Effector memory CD8-positive, alpha-beta T cell (primary cell): ENCODE data around the gene PSMD2.
A peak's percentile ranks its signal among the peaks of the same experiment; 100 is the strongest.

ENCODE experiments used
- ATAC-seq: fragments of 150-1000 bp; cut with Tn5 transposase; replicated peaks from 2 replicates; pipeline ENCODE4 v1.10.0; 2021; ENCODE audit warnings: mild to moderate bottlenecking, moderate library complexity
- DNase-seq, 3 experiments: peaks; one replicate each; pipeline ENCODE4 v3.0.0; 2021
- H3K27ac Mint-ChIP-seq, 2 donors: one replicate each; pipeline ENCODE4 v1.8.0; 2022; ENCODE audit warnings: mild to moderate bottlenecking in 2 of 2, mixed read lengths in 2 of 2, moderate library complexity in 2 of 2
- H3K27me3 Mint-ChIP-seq, 2 donors: one replicate each; pipeline ENCODE4 v1.8.0; 2022; ENCODE audit warnings: mixed read lengths in 2 of 2
- H3K36me3 Mint-ChIP-seq: one replicate; pipeline ENCODE4 v1.8.0; 2022; ENCODE audit warnings: mild to moderate bottlenecking, moderate library complexity, mixed read lengths; ENCODE audit not compliant: insufficient read depth
- H3K4me1 Mint-ChIP-seq, 2 donors: one replicate each; pipeline ENCODE4 v1.8.0; 2022; ENCODE audit warnings: low read depth in 2 of 2, mixed read lengths in 2 of 2
- H3K4me3 Mint-ChIP-seq, 2 donors: one replicate each; pipeline ENCODE4 v1.8.0; 2022; ENCODE audit warnings: mild to moderate bottlenecking in 2 of 2, mixed read lengths in 2 of 2, moderate library complexity in 2 of 2
- H3K9me3 Mint-ChIP-seq, 2 donors: one replicate each; pipeline ENCODE4 v1.8.0; 2022; ENCODE audit warnings: mixed read lengths in 2 of 2
- total RNA-seq, 9 experiments: gene quantifications; one replicate each; lab custom pipeline; 2026; lab: John Stamatoyannopoulos, UW

The PSMD2 gene
- total RNA-seq = 110 to 423 (median 173) reads per million in 9 experiments

DNA sequence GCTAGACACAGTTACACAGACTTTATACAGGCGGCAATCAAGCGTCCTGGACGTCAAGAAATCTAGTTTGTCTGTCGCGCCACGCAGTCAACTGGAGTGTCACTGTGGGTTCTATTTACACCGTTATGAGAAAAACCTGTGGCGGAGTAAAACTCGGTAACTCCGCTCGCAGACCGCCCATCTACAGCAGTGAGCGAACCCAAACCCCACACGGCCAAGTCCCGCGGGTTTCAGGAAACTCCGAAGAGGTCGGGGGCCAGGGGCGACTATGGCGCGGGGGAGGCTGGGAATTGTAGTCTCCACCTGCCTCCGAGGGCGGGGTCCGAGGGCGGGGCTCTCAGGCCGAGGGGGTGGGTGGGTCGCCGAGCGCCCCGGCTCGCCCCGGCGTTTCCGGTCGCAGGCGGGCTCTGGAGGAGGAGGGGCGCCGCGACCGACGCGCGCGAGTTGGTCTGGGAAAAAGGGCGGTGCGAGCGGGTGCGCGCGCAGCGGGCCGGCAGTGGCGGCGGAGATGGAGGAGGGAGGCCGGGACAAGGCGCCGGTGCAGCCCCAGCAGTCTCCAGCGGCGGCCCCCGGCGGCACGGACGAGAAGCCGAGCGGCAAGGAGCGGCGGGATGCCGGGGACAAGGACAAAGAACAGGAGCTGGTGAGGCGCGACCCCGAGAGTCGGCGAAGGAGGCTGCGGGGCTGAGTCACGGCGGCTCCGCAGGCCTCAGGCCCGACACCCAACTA, at the start of gene PSMD2:
PSMD2 (plus strand) TSS at position 483 of the 729 bp plus-strand sequence; CDS start at position 509, 26 bp downstream.
- Mint-ChIP-seq H3K27me3 (no peaks in the 10 kb centered on the region), H3K9me3 (no peaks in the 10 kb centered on the region), H3K36me3 (peaks cover 58% of the 10 kb centered on the region), H3K4me3 (peak within 1 kb of the TSS; percentile 86 to 90), H3K4me1 (peaks cover 11 to 21% of the 10 kb centered on the region in 2 donors), H3K27ac (peak within 1 kb of the TSS; percentile 89 to 91)
- DNase-seq (peak; percentile 95 to 96 (median 96)), ATAC-seq (peak; percentile 92)

DNA sequence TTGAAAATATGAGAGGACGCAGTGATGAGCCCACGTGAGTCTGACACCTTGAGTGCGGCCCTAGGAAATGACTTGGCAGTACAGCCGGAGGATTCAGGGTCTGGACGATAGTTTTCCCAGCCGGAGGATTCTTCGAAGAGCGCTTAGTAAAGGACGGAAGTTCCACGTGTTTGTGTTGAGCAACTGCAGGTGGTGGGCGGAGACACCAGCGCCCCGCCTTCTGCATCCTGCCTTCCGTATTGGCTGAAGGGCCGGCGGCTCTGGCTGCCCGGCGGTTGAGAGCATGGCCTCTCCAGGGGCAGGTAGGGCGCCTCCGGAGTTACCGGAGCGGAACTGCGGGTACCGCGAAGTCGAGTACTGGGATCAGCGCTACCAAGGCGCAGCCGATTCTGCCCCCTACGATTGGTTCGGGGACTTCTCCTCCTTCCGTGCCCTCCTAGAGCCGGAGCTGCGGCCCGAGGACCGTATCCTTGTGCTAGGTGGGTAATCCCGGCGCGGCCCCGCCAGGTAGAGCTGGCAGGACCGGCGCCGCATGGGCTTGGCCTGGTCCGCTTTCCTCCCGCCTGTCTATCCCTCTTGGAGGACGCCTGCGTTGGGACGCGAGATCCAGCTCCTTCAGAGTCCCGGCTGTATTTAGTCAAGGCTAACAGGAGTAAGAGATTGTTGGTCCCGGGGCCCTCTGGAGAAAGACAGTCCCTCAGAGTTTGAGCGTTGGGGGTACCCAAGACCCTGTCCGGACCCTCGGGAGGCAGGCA, 49.5 kb upstream of the PSMD2 start, which contains the start of gene EEF1AKMT4:
EEF1AKMT4 (plus strand) TSS at position 261 of the 755 bp plus-strand sequence; CDS start at position 284, 23 bp downstream.
- peaks cover 18 to 21% of the 10 kb centered on the region in 2 donors for H3K4me1 Mint-ChIP-seq

DNA sequence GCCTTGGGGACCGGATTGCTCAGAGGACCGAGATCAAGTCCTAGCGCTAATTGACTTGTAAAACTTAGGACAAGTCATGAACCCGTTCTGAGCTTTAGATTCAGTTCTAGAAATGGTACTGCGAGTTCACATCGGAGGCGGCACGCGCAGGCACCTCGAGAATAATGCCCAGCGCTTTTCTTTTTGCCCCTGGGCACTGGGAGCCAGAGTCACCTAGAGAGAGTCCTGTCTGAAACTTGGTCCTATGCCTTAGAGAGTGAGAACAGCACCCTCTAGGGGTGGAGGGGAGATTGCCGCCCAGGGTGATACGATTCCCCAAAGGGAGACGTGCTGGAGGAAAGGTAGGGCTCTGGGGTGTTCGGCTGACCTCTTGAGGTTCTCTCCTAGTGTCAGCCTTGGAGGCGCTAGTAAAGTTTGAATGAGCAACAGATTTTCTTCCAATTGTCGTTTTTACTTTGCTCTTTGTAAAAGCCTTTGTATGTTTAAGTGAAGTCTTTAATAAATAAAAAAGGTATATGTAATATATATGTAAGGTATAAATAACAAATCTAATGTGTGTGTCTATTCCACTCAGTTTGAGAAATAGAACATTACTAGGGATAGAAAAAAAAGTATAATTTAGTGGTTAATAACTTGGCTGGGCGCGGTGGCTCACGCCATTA, 48.7 kb upstream of the PSMD2 start:
- DNase-seq (peak; percentile 88 to 93 (median 90)), ATAC-seq (peak; percentile 62)
- peaks cover 24% of the 10 kb centered on the region for H3K36me3 Mint-ChIP-seq
- no peaks in the 10 kb centered on the region for H3K27me3 Mint-ChIP-seq
- H3K4me1 Mint-ChIP-seq = peaks cover 16 to 18% of the 10 kb centered on the region in 2 donors
- H3K9me3 Mint-ChIP-seq = no peaks in the 10 kb centered on the region
- H3K27ac Mint-ChIP-seq = peak overlapping the region in 1 of 2 donors; percentile 97
- peak overlapping the region; percentile 98 to 100 for H3K4me3 Mint-ChIP-seq

More for the DNA sequence above, 49.5 kb upstream of the PSMD2 start, which contains the start of gene EEF1AKMT4:
- peak; percentile 88 for ATAC-seq
- Mint-ChIP-seq H3K36me3 (peaks cover 27% of the 10 kb centered on the region), H3K4me3 (peak within 1 kb of the TSS; percentile 98 to 100), H3K27ac (peak within 1 kb of the TSS; percentile 92 to 97), H3K9me3 (no peaks in the 10 kb centered on the region), H3K27me3 (no peaks in the 10 kb centered on the region)
- peak; percentile 93 to 94 (median 94) for DNase-seq

- peaks cover 5 to 6% of the 10 kb centered on the region in 2 donors for H3K4me1 Mint-ChIP-seq
- ATAC-seq = no peak
- H3K4me3 Mint-ChIP-seq = no peak overlapping the region
- H3K9me3 Mint-ChIP-seq = no peaks in the 10 kb centered on the region
- H3K27ac Mint-ChIP-seq = no peak overlapping the region
- peaks cover 9% of the 10 kb centered on the region for H3K36me3 Mint-ChIP-seq
- no peak for DNase-seq
- H3K27me3 Mint-ChIP-seq = no peaks in the 10 kb centered on the region
Measured at GRCh38 chr3:184255291-184256039, 43.6 kb upstream of the PSMD2 start.

DNA sequence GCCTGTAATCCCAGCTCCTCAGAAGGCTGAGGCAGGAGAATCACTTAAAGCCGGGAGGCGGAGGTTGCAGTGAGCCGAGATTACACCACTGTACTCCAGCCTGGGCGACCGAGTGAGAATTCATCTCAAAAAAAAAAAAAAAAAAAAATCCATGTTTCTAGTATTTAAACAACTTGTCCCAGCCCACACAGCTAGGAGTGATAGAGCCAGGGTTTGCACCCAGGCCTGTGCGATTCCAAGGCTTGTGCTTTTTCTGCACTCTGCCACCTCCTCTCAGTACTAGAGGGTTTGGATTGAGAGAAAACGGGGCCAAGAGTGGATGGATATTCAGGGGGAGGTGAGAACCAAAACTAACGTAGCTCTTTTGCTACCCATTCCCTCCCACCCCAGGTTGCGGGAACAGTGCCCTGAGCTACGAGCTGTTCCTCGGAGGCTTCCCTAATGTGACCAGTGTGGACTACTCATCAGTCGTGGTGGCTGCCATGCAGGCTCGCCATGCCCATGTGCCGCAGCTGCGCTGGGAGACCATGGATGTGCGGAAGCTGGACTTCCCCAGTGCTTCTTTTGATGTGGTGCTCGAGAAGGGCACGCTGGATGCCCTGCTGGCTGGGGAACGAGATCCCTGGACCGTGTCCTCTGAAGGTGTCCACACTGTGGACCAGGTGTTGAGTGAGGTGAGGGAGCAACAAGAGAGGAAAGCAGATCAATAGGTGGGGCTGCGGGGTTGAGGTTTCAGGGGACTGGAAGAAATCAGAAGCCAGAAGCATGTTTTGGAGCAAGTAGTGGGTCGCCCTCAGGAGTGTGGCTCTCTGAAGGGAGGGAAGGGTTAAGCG, 41.7 kb upstream of the PSMD2 start:
- no peaks in the 10 kb centered on the region for H3K9me3 Mint-ChIP-seq
- no peaks in the 10 kb centered on the region for H3K27me3 Mint-ChIP-seq
- peaks cover 12% of the 10 kb centered on the region for H3K36me3 Mint-ChIP-seq
- peak overlapping the region; percentile 0 to 21 for H3K4me3 Mint-ChIP-seq
- H3K27ac Mint-ChIP-seq = no peak overlapping the region
- DNase-seq = no peak
- peaks cover 15 to 16% of the 10 kb centered on the region in 2 donors for H3K4me1 Mint-ChIP-seq
- no peak for ATAC-seq

DNA sequence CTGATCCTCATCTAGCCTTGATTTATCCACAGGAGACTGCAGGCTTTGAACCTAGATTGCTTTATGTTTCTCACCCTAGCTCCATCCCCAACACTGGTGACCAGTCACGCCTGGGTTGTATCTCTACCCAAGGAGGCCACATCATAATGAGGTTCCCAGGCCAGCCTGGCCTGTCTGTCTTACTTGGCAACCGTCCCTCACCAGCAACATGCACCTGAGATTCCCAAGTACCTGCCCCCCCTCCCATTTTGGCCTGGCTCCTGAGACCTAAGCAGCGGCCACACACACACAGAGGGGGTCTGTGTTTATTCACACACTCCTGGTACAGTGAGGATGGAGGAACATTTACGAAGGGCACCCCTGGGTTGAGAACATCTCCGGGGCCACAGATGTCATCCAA, 40.1 kb upstream of the PSMD2 start:
- Mint-ChIP-seq H3K4me1 (peaks cover 20% of the 10 kb centered on the region in 2 donors), H3K9me3 (no peaks in the 10 kb centered on the region), H3K27me3 (no peaks in the 10 kb centered on the region), H3K36me3 (peaks cover 12% of the 10 kb centered on the region), H3K4me3 (peak overlapping the region; percentile 63 to 80), H3K27ac (no peak overlapping the region)
- DNase-seq (no peak), ATAC-seq (no peak)

GRCh38 chr3:184259396-184259877, 39.6 kb upstream of the PSMD2 start:
- Mint-ChIP-seq H3K9me3 (no peaks in the 10 kb centered on the region), H3K4me1 (peaks cover 20% of the 10 kb centered on the region in 2 donors), H3K36me3 (peaks cover 12% of the 10 kb centered on the region), H3K27ac (no peak overlapping the region), H3K27me3 (no peaks in the 10 kb centered on the region), H3K4me3 (peak overlapping the region; percentile 63 to 80)
- DNase-seq = no peak
- no peak for ATAC-seq

GRCh38 chr3:184259878-184260723, 38.9 kb upstream of the PSMD2 start:
- Mint-ChIP-seq H3K4me1 (peaks cover 20% of the 10 kb centered on the region in 2 donors), H3K36me3 (peaks cover 12% of the 10 kb centered on the region), H3K27me3 (no peaks in the 10 kb centered on the region), H3K27ac (peak overlapping the region in 1 of 2 donors; percentile 51), H3K4me3 (peak overlapping the region; percentile 75), H3K9me3 (no peaks in the 10 kb centered on the region)
- peak; percentile 62 for ATAC-seq
- DNase-seq = peak; percentile 33 to 45 (median 44)

GRCh38 chr3:184260724-184261269, 38.2 kb upstream of the PSMD2 start:
- peak overlapping the region; percentile 75 for H3K4me3 Mint-ChIP-seq
- no peaks in the 10 kb centered on the region for H3K9me3 Mint-ChIP-seq
- H3K36me3 Mint-ChIP-seq = peaks cover 12% of the 10 kb centered on the region
- H3K4me1 Mint-ChIP-seq = peaks cover 20% of the 10 kb centered on the region in 2 donors
- H3K27me3 Mint-ChIP-seq = no peaks in the 10 kb centered on the region
- ATAC-seq = no peak
- peak in 1 of 3 experiments; percentile 16 for DNase-seq
- H3K27ac Mint-ChIP-seq = peak overlapping the region in 1 of 2 donors; percentile 51

DNA sequence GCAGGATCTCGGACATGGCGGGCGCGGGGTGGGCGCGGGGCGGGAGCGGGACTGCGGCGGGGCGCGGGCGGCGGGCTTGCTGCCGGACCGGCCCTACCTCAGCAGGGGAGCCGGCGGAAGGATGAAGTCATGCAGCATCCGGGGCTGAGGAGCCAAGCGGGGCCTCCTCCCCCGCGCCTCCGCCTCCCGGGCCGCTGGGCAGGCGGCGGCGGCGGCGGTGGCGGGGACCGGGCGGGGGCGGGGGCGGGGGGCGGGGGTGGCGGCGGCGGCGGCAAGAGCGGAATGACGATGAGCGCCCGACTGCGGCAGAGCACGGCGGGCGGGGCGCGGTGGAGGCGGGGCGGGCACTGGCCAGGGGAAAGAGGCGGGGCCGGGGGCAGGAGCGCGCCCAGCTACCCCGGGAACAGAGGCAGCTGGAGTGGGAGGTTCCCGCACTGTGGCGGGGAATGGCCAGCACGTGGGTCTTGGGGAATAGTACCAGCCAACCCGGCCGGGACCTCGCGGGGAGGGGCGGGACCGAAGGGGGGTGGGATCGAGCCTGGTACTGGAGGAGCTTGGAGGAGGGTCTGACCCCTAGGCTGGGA, 37.7 kb upstream of the PSMD2 start, which contains the start of gene CAMK2N2:
CAMK2N2 (minus strand) TSS at position 284 of the 584 bp plus-strand sequence; CDS start at position 16, 268 bp downstream.
- DNase-seq (peak; percentile 28 to 52 (median 36)), ATAC-seq (peak; percentile 67)
- H3K4me3 Mint-ChIP-seq = peak within 1 kb of the TSS; percentile 75
- H3K27ac Mint-ChIP-seq = peak within 1 kb of the TSS; percentile 5 to 51
- peaks cover 0 to 4% of the 10 kb centered on the region in 2 donors for H3K27me3 Mint-ChIP-seq
- peaks cover 11% of the 10 kb centered on the region for H3K36me3 Mint-ChIP-seq
- peaks cover 20% of the 10 kb centered on the region in 2 donors for H3K4me1 Mint-ChIP-seq
- no peaks in the 10 kb centered on the region for H3K9me3 Mint-ChIP-seq
